ENCODE measurements around the gene TMEM45B.

DNA sequence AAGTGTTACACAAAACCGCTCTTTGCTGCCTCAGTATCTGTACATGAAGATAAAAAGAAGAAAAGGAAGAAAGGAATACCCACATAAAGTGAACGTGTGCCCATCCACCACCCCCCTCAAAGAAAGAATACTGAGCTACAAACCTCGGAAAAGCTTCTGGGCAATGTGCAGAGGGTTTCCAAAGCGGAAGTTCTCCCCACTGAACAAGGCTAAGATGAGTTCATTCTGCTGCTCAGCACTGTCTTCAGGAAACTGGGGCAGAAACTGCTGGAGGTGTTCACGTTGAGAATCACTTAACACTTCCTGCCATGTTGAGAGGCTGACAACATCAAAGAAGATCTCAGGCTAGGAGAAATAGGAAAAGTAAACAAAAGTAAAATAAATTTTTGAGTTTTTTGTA, 72.8 kb downstream of the TMEM45B start:
- TF ChIP-seq CTCF (IDR thresholded peaks at IDR 0.05; ENCODE audit: low read depth, low read length) (no peak), POLR2A (IDR thresholded peaks at IDR 0.05; ENCODE audit: extremely low read depth, insufficient read length) (no peak), MYC (IDR thresholded peaks at IDR 0.05; ENCODE audit: low read depth, low read length) (no peak)
- TF ChIP-seq, protein P1, sequence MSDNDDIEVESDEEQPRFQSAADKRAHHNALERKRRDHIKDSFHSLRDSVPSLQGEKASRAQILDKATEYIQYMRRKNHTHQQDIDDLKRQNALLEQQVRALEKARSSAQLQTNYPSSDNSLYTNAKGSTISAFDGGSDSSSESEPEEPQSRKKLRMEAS (IDR thresholded peaks at IDR 0.05; ENCODE audit: low read depth, low read length): no peak
